ENCODE results near the gene TBL3.

GRCh38 chr16:1926271-1926670 is 45.6 kb upstream of the TBL3 start:
- TF ChIP-seq CTCF (optimal IDR thresholded peaks at IDR 0.05 in 1 of 3, IDR thresholded peaks at IDR 0.05 in 1 of 3, conservative IDR thresholded peaks at IDR 0.05 in 1 of 3; ENCODE audit: extremely low read depth in 1 of 3, insufficient read depth in 2 of 3, low read length in 3 of 3) (no peak), EZH2 (IDR thresholded peaks at IDR 0.05; ENCODE audit: low read length) (no peak)

All from keratinocyte (primary cell).